Hematopoietic multipotent progenitor cell treated with erythropoietin and hydrocortisone succinate and interleukin-3 and kit ligand, for 4 days (in vitro differentiated cells): ENCODE results near the gene CREB5.

Source experiments
- DNase-seq: peaks from one replicate; pipeline ENCODE4 v3.0.0-alpha.2; 2015

CREB5 gene

GRCh38 chr7:28872226-28872625, 459.9 kb downstream of the CREB5 start:
- DNase-seq, result no peak

GRCh38 chr7:28873365-28873764, 461.0 kb downstream of the CREB5 start:
- DNase-seq, result no peak

- DNase-seq, result no peak
Measured at GRCh38 chr7:28874001-28874400, 461.7 kb downstream of the CREB5 start.
